Measurements from ENCODE around the gene MCC. TPM values are rescaled to one million over a fixed set of nuclear protein-coding genes. Genes with fewer than 3 reads are reported as not detected.

The MCC gene
- 23.8 and 24.0 TPM in 2 replicates for total RNA-seq

DNA sequence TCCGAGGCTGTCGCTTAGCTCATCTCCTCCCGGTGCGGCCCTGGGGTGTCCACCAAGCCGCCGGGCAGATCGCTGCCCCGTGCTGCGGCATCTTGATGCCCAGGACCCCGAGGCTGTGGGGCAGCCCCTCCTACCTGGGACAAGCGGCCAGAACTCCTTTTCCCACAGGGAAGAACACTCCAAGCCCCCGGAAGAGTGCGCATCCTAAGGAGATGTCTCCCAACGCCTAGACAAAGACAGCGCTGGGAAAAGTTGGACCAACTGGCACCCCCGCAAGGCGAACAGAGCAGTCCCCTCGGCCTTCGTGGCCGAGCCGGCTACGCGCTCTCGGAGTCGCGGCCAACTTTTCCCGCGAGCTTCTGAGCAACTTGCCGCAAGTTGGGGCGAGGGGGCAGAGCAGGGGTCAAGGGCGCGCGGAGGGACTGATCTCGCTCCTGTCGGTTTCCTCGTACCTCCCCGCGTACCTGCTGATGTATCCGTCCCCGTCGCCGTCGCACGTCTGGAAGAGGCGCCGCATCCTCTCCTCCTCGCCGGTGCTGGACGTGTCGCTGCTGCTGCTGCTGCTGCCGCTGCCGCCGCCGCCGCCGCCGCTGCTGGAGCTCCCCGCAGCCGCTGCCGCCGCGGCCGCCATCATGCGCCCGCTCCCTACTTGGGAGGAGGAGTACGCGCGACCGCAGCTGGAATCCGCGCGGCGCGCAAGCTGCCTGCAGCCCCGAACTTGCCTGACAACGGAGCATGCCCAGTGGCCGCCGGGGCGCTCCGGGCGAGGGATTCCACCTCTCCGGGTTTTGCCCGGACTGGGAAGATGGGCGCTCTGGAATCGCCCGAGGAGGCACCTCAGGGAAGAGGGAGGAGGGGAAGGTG is at the start of gene MCC:
TSS of gene MCC (minus strand) at position 673 of the 864 bp plus-strand sequence.

DNA sequence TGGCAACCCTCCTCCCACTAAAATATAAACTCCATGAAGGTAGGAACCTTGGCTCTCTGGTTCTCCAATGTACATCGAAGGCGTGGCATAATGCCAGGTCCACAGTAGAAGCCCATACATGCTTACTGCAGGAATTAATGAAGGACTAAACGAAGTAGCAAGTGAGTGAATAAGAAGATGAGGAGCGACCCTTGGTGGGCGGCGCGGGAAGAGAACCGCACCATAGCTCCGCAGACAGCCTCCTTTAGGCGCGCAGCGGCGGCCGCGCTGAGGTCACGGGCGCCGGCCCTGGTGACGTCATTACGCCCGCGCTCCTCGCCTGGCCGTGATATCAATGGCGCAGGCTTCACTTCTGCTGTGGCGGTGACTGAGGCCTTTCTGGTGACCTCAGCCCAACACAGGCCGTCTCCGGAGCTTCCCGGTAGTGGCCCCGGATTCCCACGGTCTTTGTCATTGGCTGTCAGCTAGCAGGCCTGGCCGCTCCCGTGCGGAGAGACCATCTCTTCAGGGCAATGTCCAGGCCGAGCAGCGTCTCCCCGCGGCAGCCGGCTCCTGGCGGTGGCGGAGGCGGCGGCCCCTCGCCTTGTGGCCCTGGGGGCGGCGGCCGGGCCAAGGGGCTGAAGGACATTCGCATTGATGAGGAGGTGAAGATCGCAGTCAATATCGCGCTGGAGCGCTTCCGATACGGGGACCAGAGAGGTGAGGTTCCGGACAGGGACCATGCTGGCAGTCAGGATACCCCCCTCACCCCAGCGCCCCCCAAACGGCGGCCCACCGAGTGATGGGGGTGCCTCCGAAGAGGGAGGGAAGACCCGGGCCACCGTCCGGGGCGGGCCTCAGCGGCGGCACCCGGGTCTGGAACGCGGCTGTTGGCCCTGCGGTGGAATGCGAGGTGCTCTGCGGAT is 25.4 kb upstream of the MCC start, which contains the start of gene YTHDC2:
TSS of gene YTHDC2 (plus strand) at position 311 of the 905 bp plus-strand sequence. CDS start at position 513, 202 bp downstream.

DNA sequence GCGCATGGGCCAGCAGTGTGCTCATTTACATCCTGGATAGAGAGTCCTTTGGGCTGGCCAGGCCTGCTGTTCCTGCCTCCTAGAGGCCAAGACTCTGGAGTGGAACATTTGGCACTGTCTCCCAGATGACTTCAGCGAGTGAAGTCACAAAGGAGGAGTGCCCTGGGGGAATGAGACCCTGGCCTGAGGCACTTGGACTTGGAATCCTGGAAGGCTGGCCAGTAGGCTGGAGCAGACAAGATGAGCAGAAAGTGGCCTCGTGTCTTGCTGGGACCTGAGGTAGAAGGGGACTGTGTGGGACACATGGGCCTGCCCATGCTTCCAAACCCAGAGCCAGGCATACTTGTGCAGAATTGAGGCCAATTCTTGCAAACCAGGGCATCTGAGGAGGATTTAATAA is 53.4 kb downstream of the MCC start, which contains the start of gene TSSK1B:
TSS of gene TSSK1B (minus strand) at position 101 of the 400 bp plus-strand sequence. CDS start 150 bp downstream, outside the sequence.

DNA sequence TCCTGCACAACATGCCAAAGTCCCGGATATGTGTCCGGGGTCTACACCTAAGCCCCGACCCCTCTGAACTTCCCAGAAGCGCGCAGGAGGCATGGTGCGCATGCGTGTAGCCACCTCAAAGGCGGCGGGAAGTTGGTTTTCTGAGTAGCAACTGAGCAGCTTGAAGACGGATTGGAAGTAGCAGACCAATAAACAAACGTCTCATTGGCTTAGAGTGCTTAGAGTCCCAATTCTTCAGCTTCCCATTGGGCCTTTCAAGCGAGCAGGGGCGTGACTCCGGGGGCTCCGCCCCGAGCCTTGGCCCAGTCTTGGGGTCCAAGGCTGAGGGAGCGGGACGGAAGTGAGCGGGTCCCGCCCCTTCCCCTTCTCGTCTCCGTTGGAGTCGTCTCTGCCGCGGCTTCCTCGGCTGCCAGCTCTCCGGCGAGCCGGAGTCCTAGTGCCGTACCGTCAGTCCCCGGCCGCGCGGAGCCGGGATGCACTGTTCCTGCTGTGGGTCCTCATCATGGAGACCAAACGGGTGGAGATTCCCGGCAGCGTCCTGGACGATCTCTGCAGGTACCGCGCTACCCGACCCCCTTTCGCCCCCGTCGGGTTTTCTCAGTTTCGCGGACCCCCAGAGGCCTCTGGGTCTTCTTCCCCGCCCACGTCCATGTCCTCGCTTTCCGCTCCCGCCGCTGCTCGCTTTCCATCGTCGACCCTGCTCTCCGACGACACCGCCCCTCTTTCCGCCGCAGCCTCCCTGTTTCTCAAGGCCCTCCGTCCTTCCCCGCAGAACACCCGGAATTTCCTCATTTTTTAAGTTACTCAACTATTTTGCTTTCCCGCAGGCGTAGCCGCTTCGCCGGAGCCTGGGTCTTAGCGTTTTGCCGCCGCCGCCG is 511.6 kb downstream of the MCC start, which contains the start of gene DCP2:
TSS of gene DCP2 (plus strand) at position 367 of the 878 bp plus-strand sequence. CDS start at position 503, 136 bp downstream.

Other genes with a start within 250 kb of the MCC start
- gene TSSK1B, start 53.5 kb downstream of the MCC start, total RNA-seq = not detected in 2 replicates
- gene YTHDC2, start 25.2 kb upstream of the MCC start, total RNA-seq = 15.5 and 16.7 TPM in 2 replicates